Measurements from ENCODE around the gene FOXC1.

Gene FOXC1

GRCh38 chr6:1643830-1644445, 34.2 kb downstream of the FOXC1 start:
- DNase-seq (ENCODE audit: low spot score): no peak

- DNase-seq (ENCODE audit: low spot score): no peak
Measured at GRCh38 chr6:1644516-1645060, 34.9 kb downstream of the FOXC1 start.

- peak; percentile 30 for DNase-seq (ENCODE audit: low spot score)
Measured at GRCh38 chr6:1645466-1646185, 35.9 kb downstream of the FOXC1 start.

- DNase-seq (ENCODE audit: low spot score): no peak
Measured at GRCh38 chr6:1651362-1651761, 41.6 kb downstream of the FOXC1 start.

GRCh38 chr6:1652842-1653241, 43.1 kb downstream of the FOXC1 start:
- no peak for DNase-seq (ENCODE audit: low spot score)

- no peak for DNase-seq (ENCODE audit: low spot score)
Measured at GRCh38 chr6:1654054-1654453, 44.3 kb downstream of the FOXC1 start.

GRCh38 chr6:1657116-1657770, 47.5 kb downstream of the FOXC1 start:
- no peak for DNase-seq (ENCODE audit: low spot score)

GRCh38 chr6:1657771-1658165, 48.1 kb downstream of the FOXC1 start:
- no peak for DNase-seq (ENCODE audit: low spot score)

GRCh38 chr6:1658212-1659005, 48.7 kb downstream of the FOXC1 start:
- no peak for DNase-seq (ENCODE audit: low spot score)

GRCh38 chr6:1659816-1660215, 50.1 kb downstream of the FOXC1 start:
- no peak for DNase-seq (ENCODE audit: low spot score)

GRCh38 chr6:1662534-1662933, 52.8 kb downstream of the FOXC1 start:
- DNase-seq (ENCODE audit: low spot score): peak; percentile 69
